GM18520 (cell line): Measurements from ENCODE around the gene FPR1.
A peak's percentile ranks its signal among the peaks of the same experiment; 100 is the strongest.

Source experiments
- ATAC-seq: cut with Tn5 transposase; IDR thresholded peaks from one replicate; pipeline ENCODE4 v1.9.1; 2021; ENCODE audit not compliant: unreplicated experiment

The FPR1 gene

GRCh38 chr19:51708811-51709210 lies 42.9 kb downstream of the FPR1 start:
- no peak for ATAC-seq

- no peak for ATAC-seq
Observed at GRCh38 chr19:51706885-51707284, 44.8 kb downstream of the FPR1 start.

- ATAC-seq, result no peak
Observed at GRCh38 chr19:51706296-51706695, 45.4 kb downstream of the FPR1 start.

GRCh38 chr19:51704626-51705025 lies 47.1 kb downstream of the FPR1 start:
- ATAC-seq, result no peak

GRCh38 chr19:51703575-51704515 lies 47.8 kb downstream of the FPR1 start:
- ATAC-seq, result peak; percentile 90

GRCh38 chr19:51702825-51703574 lies 48.7 kb downstream of the FPR1 start:
- ATAC-seq, result no peak

- ATAC-seq, result no peak
Observed at GRCh38 chr19:51702103-51702824, 49.4 kb downstream of the FPR1 start.

GRCh38 chr19:51701468-51702100 lies 50.1 kb downstream of the FPR1 start:
- ATAC-seq, result no peak

- ATAC-seq, result no peak
Observed at GRCh38 chr19:51699170-51699569, 52.5 kb downstream of the FPR1 start.

GRCh38 chr19:51698296-51698695 lies 53.4 kb downstream of the FPR1 start:
- no peak for ATAC-seq

- no peak for ATAC-seq
Observed at GRCh38 chr19:51697169-51697776, 54.4 kb downstream of the FPR1 start.

- no peak for ATAC-seq
Observed at GRCh38 chr19:51696606-51697005, 55.1 kb downstream of the FPR1 start.
